Renal cortex interstitium (tissue), 11 donors: ENCODE measurements around the gene MYO1B. TPM values are rescaled to one million over a fixed set of nuclear protein-coding genes. Genes with fewer than 3 reads are reported as not detected.

Experiments used
- DNase-seq, 11 donors: peaks; one replicate each; pipeline ENCODE4 v3.0.0-alpha.2; 2013; ENCODE audit warnings: low read depth in 9 of 11, low spot score in 4 of 11; ENCODE audit errors: extremely low read depth in 1 of 11
- polyA plus RNA-seq, 3 donors: library from polyadenylated mRNA; unstranded; fragments of 120-200 nt; gene quantifications; one replicate each; pipeline ENCODE4 v1.2.1, GENCODE V29; 2013; ENCODE audit not compliant: insufficient read length in 3 of 3

MYO1B gene
- polyA plus RNA-seq, 3 donors, result 92.5 to 123 (median 118) TPM

GRCh38 chr2:191218292-191218898 is 26.8 kb upstream of the MYO1B start:
- DNase-seq, result peak; percentile 41 to 74 (median 58)

DNA sequence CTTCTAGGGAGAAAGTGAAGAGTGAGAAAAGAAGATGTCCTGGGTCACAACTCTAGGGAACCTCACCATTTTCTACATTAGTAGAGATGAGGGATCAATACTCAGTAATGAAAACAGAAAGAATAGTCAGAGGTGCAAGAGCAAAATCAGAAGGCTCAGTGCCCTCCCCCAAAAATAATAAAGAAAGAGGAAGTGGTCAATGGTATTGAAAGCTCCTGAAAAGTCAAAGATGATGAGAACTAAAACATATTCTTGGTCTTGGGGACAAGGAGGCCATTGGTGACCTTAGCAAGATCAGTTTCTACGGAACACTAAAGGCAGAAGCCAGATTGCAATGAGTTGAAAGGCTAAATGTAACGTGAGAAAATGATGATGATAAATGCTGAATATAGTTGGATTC is 24.5 kb upstream of the MYO1B start:
- DNase-seq, result no peak

GRCh38 chr2:191221666-191222065 is 23.5 kb upstream of the MYO1B start:
- DNase-seq, result no peak

GRCh38 chr2:191222507-191222906 is 22.7 kb upstream of the MYO1B start:
- DNase-seq, result no peak

DNA sequence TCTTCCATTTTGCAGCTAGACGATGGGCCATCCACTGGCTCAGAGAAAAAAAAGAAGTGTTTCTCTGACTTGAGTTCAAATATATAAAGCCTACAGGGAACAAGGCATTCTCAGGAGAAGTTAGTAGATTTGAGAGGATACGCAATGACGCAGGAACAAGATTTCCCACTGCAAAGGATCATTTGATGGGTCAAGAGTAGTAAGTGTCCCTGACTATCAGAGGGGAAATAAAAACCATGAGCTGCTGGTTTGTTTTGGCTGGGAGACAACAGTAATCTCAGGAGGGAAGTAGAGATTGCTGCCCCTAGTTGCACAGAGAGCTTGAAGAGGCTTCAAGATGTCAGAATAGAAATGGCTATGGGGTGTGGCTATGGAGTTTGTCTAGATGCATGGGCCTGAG is 22.3 kb upstream of the MYO1B start:
- DNase-seq, result no peak

- no peak for DNase-seq
Observed at GRCh38 chr2:191225126-191225525, 20.1 kb upstream of the MYO1B start.

DNA sequence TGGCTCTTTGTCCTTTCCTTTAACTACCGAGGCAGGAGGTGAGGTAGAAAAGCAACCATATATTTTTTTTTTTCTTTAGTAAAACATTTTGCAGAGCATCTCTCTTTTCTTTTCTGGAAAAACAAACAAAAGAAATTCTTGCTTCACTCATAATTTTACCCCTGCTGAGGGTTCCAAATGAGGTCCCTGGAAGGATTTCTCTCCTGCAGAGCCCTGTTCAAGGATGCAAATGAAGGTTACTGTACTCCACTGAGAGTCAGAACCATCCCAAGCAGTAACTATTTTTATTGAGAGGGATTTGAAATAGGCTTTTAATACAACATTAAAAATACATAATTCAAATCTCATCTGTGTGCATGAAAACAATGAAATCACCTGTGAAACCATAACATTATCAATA is 19.5 kb upstream of the MYO1B start:
- no peak for DNase-seq

DNA sequence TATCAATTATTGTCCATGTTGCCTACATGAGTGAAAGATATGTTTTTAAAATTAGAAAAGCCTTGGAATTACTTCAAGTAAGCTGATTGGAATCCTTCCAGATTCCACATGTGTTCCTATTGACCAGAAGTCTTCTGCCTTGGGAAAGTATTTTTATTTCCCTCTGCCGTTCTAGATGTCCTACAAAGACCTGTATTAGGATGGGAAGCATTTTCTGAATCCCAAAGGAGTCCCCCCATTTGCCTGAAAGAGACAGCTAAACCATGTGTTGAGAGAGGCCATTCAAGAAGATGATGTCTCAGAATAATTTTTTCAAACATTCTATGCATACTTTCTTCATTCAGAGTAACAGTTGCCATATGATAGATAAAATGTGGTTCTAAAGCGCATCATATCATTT is 19.0 kb upstream of the MYO1B start:
- no peak for DNase-seq

DNA sequence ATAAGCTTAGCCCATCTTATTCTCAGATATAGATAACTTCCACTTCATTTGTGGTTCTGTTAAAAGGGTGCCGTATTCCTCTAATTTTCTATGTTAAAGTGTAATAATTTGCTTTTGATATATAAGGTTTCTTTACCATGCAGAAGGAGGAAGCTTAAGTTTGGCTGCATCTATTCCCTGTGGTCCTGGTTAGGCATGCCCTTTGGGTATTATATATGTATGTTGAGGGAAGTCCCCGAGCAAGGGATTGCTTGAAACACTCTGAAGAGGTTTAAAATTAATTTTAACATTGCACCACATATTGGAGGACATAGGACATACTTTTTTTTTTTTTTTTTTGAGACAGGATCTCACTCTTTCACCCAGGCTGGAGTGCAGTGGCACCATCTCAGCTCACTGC is 16.9 kb upstream of the MYO1B start:
- DNase-seq, result no peak

- DNase-seq, result no peak
Observed at GRCh38 chr2:191228861-191229260, 16.3 kb upstream of the MYO1B start.

DNA sequence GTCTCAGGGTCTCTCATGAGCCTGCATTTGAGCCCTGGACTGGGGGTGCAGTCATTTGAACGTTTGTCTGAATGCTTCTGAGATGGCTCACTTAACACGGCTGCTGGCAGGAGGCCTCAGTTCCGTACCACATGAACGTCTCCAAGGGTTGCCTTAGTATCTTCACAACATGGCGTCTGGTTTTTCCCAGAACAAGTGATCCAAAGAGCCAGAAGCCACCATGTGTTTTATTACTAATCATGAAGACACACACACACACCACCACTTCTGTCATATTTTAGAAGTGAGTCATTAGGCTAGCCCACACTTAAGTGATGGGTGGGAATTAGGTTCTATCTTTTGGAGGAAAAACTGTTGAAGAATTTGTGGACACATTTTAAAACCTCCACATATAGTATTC is 15.0 kb upstream of the MYO1B start:
- DNase-seq, result no peak

GRCh38 chr2:191231995-191232394 is 13.2 kb upstream of the MYO1B start:
- DNase-seq, result peak in 2 of 11 donors; percentile 25 to 45

GRCh38 chr2:191233533-191233932 is 11.7 kb upstream of the MYO1B start:
- DNase-seq, result no peak

DNA sequence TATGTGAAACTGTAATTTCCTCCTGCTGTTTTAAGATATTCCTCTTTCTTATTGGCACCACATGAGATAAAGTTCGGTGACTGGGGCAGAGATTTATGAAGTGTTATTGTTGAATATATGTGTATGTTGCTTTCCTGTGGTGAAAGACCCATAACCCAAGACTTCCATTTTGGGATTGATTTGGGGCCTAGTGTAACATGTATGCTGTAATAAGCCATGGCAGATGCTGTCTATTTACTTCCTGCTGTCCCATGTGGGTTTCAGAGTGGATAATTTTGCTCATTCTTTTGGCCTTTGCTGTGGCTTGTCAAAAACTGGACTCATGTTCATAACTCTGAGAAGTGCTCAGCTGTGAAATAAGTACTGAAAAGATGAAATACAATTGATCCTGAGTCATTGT is 10.8 kb upstream of the MYO1B start:
- no peak for DNase-seq

- no peak for DNase-seq
Observed at GRCh38 chr2:191240871-191241270, 4.3 kb upstream of the MYO1B start.

DNA sequence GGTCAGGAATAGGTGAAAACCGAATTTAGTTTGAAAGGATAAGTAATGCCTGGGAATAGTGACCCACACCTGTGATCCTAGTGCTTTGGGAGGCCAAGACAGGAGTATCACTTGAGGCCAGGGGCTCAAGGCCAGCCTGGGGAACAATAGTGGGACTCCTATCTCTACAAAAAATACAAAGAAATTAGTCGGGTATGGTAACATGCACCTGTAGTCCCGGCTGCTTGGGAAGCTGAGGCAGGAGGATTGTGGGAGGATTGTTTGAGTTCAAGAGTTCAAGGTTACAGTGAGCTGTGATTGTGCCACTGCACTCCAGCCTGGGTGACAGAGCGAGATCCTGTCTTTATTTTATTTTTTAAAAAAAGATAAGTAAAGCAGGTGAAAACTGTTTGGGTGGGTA is 3.8 kb upstream of the MYO1B start:
- no peak for DNase-seq

DNA sequence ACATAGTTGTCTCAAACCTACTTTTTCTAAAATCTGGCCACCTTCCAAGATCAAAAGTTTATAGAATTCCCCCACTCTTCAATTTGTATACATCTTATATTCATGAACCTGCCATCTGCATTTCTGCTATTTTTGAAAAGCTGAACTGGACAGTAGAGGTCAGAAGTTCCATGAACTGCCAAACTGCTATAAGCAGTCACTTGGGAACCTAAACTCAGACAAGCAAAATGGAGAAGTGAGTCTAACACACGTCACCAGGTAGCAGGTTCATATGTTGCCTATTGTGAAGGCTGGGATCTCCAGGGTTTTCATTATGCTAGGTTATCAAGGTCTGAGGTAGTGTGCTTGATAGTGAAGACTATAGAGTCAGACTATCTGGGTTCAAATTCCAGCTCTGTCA is 2.0 kb upstream of the MYO1B start:
- no peak for DNase-seq

GRCh38 chr2:191244350-191244749 is 854 bp upstream of the MYO1B start:
- no peak for DNase-seq

DNA sequence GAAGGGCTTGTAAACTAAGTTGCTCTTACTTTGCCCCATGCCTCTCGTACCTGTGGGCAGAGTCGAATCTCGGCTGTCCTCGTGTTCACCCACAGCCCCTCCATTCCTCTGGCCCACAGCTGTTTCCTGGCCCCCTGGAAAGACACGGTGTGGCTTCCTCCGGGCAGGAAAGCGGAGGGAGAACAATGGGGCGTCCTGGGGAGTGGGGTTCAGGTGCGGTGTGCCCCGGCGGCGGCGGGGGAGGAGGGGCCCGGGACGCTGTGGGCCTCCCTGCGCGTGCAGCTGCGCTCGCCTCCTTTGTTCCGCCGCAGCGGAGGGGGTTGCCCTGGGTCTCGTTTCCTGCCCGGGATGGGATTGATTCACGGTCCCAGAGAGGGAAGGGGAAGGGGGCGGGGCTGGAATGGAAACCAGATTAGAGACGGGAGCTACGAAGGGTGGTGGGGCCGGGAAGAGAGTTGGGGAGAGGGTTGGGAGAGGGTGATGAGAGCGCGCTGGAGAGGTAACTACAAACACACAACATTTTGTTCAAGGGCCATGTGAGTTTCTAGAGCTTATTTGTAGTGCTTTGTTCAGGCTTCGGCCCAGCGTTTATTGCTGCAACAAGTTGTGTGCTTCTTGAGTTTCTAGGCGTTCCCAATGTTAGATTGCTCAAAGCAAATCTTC is 796 bp downstream of the MYO1B start:
- peak in 10 of 11 donors; percentile 64 to 83 (median 78) for DNase-seq

DNA sequence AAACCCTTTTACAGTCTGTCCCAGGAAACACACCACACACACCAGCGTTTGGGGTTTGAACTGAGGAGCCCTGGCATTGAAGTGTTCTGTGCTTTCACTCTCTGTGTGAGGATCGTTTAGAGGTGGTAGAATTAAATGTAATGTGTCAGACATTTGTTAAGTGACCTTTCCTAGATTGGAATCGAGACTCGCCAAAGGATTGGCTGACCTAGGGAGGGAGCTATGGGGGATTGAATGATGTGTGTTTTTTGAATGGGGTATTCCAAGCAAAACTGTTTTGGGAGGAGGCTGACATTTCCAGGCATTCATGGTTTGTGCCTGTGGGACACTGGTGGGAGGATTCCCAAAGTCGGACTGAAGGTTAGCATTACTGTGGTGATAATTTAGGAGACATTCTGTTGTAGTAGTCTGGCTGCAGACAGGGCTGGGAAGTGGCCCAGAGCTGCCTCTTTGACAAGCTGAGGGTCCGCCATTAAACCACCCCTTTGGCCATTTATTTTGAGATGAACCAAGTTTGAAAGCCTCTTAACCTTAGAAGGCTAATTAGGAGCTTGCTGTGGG is 1.7 kb downstream of the MYO1B start:
- DNase-seq, result no peak
